Keratinocyte (primary cell): ENCODE data around the gene GADD45GIP1.

Source experiments
- CTCF ChIP-seq, 3 experiments: IDR thresholded peaks in 1 of 3; conservative IDR thresholded peaks in 1 of 3; optimal IDR thresholded peaks in 1 of 3; 2 replicates in 2 of 3; 3 replicates in 1 of 3; pipeline versions ENCODE3 to v1.5.1; 2011; ENCODE audit warnings: low read length in 3 of 3, mild to moderate bottlenecking in 3 of 3, moderate library complexity in 2 of 3, control low read depth in 1 of 3, inconsistent platforms in 1 of 3; ENCODE audit not compliant: insufficient read depth in 2 of 3; ENCODE audit errors: extremely low read depth in 1 of 3
- EZH2 ChIP-seq: IDR thresholded peaks from one replicate; pipeline ENCODE4 v1.6.1; 2012; ENCODE audit warnings: inconsistent platforms, mild to moderate bottlenecking, low read length, moderate library complexity

- TF ChIP-seq EZH2 (no peak), CTCF (optimal IDR thresholded peaks at IDR 0.05 in 1 of 3, IDR thresholded peaks at IDR 0.05 in 1 of 3, conservative IDR thresholded peaks at IDR 0.05 in 1 of 3; ENCODE audit: extremely low read depth in 1 of 3, insufficient read depth in 2 of 3, low read length in 3 of 3) (no peak)
Observed at GRCh38 chr19:12918253-12918652, 38.8 kb downstream of the GADD45GIP1 start.
